Left hindlimb (tissue), 1 donor: Measurements from ENCODE around the gene CADPS2.

Experiments
- DNase-seq: peaks from one replicate; pipeline ENCODE4 v3.0.0-alpha.2; 2018

CADPS2 gene

GRCh38 chr7:122766593-122766992 is 119.7 kb downstream of the CADPS2 start:
- DNase-seq = no peak

- no peak for DNase-seq
Observed at GRCh38 chr7:122764902-122765301, 121.4 kb downstream of the CADPS2 start.

DNA sequence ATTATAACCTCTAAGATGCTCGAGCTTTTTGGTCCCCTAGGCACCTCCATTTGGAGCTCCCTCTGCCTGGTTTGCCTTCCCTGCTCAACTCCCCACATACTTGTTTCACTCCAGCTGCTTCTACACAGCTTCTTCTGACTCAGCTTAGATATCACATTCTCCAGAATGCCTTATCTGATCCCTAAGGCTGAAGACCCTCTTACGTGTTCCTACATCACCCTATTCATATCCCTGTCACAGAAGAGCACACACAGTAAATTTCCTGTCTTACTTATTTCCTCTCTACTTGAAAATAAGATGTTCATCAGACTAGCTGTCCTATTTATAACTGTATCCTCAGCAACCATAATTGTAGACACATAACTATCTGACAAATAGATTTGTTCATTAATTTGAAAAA is 122.2 kb downstream of the CADPS2 start:
- DNase-seq = no peak

DNA sequence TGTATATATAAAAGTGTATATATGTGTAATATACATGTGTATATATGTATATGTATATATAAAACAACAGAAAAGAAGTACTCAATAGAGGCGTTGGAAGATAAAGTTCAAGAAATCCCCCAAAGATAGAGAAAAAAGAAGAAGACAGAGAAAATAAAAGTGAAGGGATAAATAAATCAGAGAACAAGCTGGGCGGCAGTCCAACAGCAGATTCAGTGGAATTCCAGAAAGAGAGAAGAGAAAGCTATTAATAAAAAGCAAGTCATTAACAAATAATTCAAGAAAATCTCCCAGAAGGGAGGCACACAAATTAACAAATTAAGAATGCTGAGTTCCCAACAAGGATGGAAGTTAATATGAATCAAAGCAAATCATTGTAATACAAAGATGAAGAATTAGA is 124.2 kb downstream of the CADPS2 start:
- DNase-seq = no peak

DNA sequence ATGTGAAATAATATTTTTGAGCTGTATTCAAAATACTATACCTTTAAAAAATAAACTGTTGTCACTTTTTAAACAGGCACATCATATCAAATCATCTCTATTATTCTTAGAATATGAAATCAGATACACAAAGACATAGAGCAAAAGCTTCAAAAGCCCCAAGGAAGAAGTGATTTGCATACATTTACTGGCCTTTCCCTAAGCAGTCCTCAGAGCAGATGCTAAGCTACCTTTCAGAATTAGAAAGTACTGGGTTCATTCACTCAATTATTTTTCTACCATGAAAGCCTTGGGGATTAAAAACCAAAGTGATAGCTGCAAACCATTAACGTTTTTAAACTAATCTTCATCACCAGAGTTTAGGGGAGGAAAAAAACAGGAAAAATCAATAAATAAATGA is 127.8 kb downstream of the CADPS2 start:
- no peak for DNase-seq

DNA sequence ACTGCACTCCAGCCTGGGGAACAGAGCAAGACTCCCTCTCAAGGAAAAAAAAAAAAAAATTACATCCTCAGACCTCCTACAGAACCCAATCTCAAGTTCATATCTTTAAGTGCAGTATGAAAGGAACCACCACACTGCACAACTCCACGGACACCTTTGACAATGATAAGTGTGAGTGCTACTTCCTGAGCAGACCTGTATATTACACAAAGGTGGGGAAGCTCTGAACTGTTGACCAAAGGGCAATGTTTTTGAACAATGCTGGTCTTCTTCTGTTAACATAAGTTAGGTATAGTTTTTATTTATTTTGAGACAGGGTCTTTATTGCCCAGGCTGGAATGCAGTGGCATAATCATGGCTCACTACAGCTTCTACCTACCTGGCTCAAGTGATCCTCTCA is 129.4 kb downstream of the CADPS2 start:
- DNase-seq = no peak

DNA sequence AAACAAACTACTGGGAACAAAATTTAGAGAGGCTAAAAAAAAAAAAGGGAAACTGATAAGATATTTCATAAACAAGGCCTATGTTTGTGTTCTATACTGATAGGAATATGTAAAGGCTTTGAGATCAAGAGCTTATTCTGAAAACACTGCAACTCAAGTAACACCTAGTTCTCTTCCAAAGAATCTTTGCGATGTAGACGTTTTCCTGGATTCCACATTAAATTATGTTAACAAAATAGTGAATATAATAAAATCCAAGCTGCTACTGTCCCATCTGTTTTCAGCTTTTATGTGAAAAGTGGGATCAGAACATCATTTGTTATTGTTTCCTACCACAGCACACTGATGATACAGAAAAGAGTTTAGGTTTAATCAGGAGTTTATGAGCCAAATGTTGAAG is 130.6 kb downstream of the CADPS2 start:
- no peak for DNase-seq

DNA sequence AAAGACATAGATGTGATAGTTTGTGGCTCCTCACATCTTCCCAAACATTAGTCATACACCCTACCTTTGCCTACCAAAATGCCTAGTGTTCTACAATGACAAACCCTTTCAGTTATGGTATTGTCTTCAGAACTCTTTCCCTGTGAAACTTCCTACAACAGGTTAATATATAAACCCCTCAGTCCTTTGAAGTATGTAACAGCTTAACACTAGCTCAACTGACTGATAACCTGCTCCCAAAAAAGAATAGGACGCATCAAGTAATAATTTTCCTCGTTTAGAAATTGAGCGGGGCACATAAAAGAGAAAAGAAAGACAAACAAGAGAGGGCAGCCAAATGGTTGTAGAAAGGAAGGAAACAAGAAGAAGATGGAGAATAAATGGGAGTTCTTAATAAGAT is 133.7 kb downstream of the CADPS2 start:
- DNase-seq = no peak

DNA sequence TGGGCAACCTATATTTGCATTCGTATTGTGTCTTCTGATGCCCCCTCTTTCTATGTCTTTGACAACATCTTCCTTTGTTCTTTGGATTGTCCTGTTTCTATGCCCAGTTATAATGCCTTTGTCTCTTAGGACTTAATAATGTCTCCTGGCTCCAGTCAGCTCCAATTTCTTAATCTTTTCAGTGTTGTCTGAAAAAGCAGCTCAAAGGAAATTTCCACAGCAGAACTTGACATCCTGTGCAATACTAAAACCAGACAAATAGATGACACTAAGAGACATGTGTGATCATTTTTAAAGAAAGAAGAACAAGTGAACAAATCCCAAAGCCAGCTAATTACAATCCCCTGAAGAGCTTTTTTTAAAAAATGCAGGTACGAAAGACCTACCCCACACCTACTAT is 135.9 kb downstream of the CADPS2 start:
- no peak for DNase-seq

DNA sequence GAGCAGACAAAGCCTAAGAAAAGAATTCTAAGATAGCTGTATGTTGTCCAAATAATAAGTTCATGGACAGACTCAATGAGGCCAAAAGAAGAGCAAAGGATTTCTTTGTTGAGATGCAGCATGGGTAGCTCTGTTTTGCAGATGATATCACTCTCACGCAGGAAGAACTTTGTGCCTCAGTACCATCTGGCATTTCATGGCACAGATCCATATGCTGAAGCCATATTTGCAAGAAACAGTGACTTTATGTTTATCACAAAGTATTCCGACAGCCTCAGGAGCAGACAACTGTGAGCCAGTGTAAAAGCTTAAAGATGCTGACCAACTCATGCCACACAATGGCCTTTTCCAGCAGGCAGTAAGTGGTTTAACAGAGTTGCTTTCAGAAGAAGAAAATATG is 138.1 kb downstream of the CADPS2 start:
- no peak for DNase-seq

- DNase-seq = no peak
Observed at GRCh38 chr7:122746948-122747347, 139.3 kb downstream of the CADPS2 start.

DNA sequence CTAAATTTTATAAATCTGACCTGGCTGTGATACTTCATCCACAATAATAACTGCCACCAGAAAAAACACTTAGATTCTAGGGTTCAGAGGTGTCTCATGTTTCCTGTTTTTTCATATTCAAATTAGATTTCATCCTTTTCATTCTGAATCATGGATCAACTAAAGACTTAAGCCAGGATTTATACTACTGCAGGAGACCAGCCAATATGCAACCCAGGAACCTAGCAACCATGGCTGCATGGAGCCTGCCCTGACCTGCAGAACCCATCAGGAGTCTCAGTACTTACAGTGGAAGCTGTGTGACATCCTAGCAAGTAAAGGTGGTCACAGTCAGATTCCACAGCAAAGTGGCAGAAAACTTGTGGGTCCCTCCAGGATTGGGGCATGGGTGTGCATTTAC is 143.0 kb downstream of the CADPS2 start:
- DNase-seq = no peak

GRCh38 chr7:122738947-122739346 is 147.3 kb downstream of the CADPS2 start:
- DNase-seq = no peak

GRCh38 chr7:122736183-122736582 is 150.1 kb downstream of the CADPS2 start:
- DNase-seq = no peak

DNA sequence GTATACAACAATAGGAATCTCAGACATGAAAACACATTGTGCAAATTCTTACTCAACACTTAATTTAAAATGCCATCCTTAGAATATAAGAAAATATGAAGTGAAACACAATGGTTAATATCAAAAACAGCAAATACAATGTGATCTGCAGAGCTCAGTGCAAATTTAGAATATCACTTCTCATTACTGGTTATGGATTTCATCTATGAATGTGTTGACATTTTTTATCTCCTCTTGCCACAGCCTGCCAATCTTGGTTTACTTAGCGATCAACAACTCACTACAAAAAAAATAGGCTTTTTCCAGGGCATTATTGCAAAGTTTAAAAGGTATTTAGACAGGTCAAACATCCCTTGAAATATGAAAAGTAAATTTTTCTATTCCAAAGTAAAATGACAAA is 158.5 kb downstream of the CADPS2 start:
- DNase-seq = no peak

GRCh38 chr7:122727354-122727753 is 158.9 kb downstream of the CADPS2 start:
- no peak for DNase-seq

GRCh38 chr7:122726881-122727280 is 159.4 kb downstream of the CADPS2 start:
- no peak for DNase-seq

DNA sequence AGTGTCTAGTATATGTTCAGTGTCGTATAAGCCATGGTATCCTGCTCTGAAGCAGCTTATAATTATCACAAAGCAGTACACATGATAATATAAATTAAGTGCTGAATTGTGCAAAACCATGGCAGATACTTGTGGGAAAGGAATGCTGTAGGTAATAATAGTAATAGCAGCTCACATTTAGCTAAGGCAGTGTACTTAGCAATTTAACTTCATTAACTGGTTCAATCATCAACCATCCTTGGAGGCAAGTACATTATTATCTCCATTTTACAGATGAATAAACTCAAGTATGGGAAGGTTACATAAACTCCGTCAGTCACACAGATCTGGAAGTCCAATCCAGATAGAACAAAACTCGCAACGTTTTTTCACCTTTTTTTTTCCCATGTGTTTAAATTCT is 161.9 kb downstream of the CADPS2 start:
- DNase-seq = no peak

- DNase-seq = no peak
Observed at GRCh38 chr7:122719010-122719578, 167.2 kb downstream of the CADPS2 start.

GRCh38 chr7:122717356-122718089 is 168.7 kb downstream of the CADPS2 start:
- no peak for DNase-seq

DNA sequence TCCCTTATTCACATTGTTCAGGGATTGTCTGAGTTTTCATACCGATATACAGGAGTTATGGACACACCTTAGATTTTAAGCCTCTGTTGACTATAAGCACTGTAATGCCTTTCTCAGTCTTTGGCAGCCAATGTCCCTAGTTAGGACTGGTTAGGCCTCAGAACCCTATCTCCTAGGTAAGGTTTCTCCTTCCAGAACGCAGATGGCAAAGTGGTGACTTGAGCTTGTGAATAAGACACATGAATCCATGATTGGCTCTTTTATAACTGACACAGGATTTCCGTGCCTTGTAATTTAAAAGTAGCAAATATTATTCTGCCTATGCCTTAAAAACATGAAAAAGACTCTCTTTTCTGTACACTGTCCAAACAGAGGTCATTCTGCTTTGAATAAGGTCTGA is 171.1 kb downstream of the CADPS2 start:
- no peak for DNase-seq

DNA sequence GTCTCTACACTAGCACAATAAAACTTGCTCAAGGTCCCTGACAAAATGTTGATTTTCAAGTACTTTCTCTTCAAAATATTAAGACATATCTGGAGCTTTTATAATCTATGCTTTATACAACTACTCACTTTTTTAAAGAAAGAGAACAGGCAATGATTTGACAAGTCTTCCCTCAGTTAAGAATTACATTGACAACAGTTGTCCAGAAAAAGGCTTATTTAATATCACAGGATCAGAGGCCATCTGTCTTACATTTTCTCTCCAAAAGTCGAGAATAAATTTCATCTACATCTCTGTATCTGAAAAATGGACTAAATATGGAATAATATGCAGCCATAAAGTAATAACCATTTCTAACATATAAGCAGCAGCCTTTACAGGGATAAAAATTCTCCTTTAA is 175.3 kb downstream of the CADPS2 start:
- DNase-seq = no peak

GRCh38 chr7:122709930-122710646 is 176.2 kb downstream of the CADPS2 start:
- no peak for DNase-seq

- no peak for DNase-seq
Observed at GRCh38 chr7:122706836-122707235, 179.4 kb downstream of the CADPS2 start.
